ENCODE results near the gene ST3GAL5.
"Not testable (repeated sequence)": the region's sequence is repeated elsewhere in the genome, so short reads cannot be mapped to it uniquely, and the experiment has no call there.

Gene ST3GAL5

DNA sequence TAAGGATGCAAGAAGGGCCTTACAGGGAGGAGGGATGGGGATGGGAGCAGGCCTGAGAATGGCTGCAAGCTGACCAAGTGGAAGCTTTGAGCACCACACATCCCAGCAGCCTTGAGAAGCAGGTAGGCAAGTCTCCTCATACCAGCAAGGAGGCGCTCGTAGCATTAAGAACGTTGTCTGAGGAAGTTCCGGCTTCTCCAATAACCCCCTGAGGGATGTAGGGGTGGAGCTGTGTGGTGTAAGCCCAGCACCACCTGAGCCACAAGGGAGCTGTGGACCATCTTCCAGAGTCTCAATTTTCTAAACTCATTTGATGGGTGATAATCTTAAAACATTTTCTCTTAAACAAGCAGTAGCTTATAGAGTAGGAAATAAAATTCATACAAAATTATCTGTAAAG lies 50.6 kb downstream of the ST3GAL5 start:
- H3K27me3 Mint-ChIP-seq, result no peaks in the 10 kb centered on the region
- DNase-seq (ENCODE audit: low spot score in 2 of 2) (no peak), ATAC-seq (ENCODE audit: low read depth) (no peak)
- H3K27ac Mint-ChIP-seq, result no peak overlapping the region
- H3K9me3 Mint-ChIP-seq, result peaks cover 2% of the 10 kb centered on the region
- H3K4me3 Mint-ChIP-seq, result no peak overlapping the region
- H3K36me3 Mint-ChIP-seq, result peaks cover 15% of the 10 kb centered on the region
- H3K4me1 Mint-ChIP-seq, result peaks cover 17% of the 10 kb centered on the region

- Mint-ChIP-seq H3K4me3 (no peak overlapping the region), H3K36me3 (peaks cover 5% of the 10 kb centered on the region), H3K27me3 (no peaks in the 10 kb centered on the region), H3K4me1 (peaks cover 15% of the 10 kb centered on the region), H3K27ac (no peak overlapping the region), H3K9me3 (peaks cover 2% of the 10 kb centered on the region)
- DNase-seq (ENCODE audit: low spot score in 2 of 2) (no peak), ATAC-seq (ENCODE audit: low read depth) (no peak)
These were observed 54.3 kb downstream of the ST3GAL5 start for GRCh38 chr2:85834466-85834865.

GRCh38 chr2:85831735-85832134 lies 57.1 kb downstream of the ST3GAL5 start:
- ATAC-seq (ENCODE audit: low read depth), result no peak
- H3K27me3 Mint-ChIP-seq, result no peaks in the 10 kb centered on the region
- no peak overlapping the region for H3K4me3 Mint-ChIP-seq
- H3K27ac Mint-ChIP-seq, result no peak overlapping the region
- DNase-seq (ENCODE audit: low spot score in 2 of 2), result no peak
- peaks cover 20% of the 10 kb centered on the region for H3K4me1 Mint-ChIP-seq
- H3K9me3 Mint-ChIP-seq, result peaks cover 2% of the 10 kb centered on the region
- no peaks in the 10 kb centered on the region for H3K36me3 Mint-ChIP-seq

GRCh38 chr2:85830645-85831044 lies 58.1 kb downstream of the ST3GAL5 start:
- H3K9me3 Mint-ChIP-seq, result peaks cover 2% of the 10 kb centered on the region
- DNase-seq (ENCODE audit: low spot score in 2 of 2) (no peak), ATAC-seq (ENCODE audit: low read depth) (no peak)
- peaks cover 20% of the 10 kb centered on the region for H3K4me1 Mint-ChIP-seq
- H3K4me3 Mint-ChIP-seq, result no peak overlapping the region
- no peak overlapping the region for H3K27ac Mint-ChIP-seq
- H3K27me3 Mint-ChIP-seq, result no peaks in the 10 kb centered on the region
- H3K36me3 Mint-ChIP-seq, result no peaks in the 10 kb centered on the region

GRCh38 chr2:85829394-85829793 lies 59.4 kb downstream of the ST3GAL5 start:
- not testable (repeated sequence) for H3K27me3 Mint-ChIP-seq; H3K9me3 Mint-ChIP-seq; DNase-seq (ENCODE audit: low spot score in 2 of 2); H3K27ac Mint-ChIP-seq; ATAC-seq (ENCODE audit: low read depth); H3K4me3 Mint-ChIP-seq; H3K36me3 Mint-ChIP-seq
- H3K4me1 Mint-ChIP-seq, result peaks cover 20% of the 10 kb centered on the region

GRCh38 chr2:85828725-85829124 lies 60.1 kb downstream of the ST3GAL5 start:
- DNase-seq (ENCODE audit: low spot score in 2 of 2), result no peak
- H3K4me1 Mint-ChIP-seq, result peaks cover 20% of the 10 kb centered on the region
- ATAC-seq (ENCODE audit: low read depth), result no peak
- H3K4me3 Mint-ChIP-seq, result no peak overlapping the region
- H3K36me3 Mint-ChIP-seq, result no peaks in the 10 kb centered on the region
- H3K27me3 Mint-ChIP-seq, result no peaks in the 10 kb centered on the region
- H3K27ac Mint-ChIP-seq, result no peak overlapping the region
- H3K9me3 Mint-ChIP-seq, result no peaks in the 10 kb centered on the region

- no peaks in the 10 kb centered on the region for H3K27me3 Mint-ChIP-seq
- ATAC-seq (ENCODE audit: low read depth), result no peak
- peak overlapping the region; percentile 38 for H3K4me3 Mint-ChIP-seq
- peaks cover 20% of the 10 kb centered on the region for H3K4me1 Mint-ChIP-seq
- H3K36me3 Mint-ChIP-seq, result no peaks in the 10 kb centered on the region
- peak overlapping the region; percentile 51 for H3K27ac Mint-ChIP-seq
- no peak for DNase-seq (ENCODE audit: low spot score in 2 of 2)
- H3K9me3 Mint-ChIP-seq, result no peaks in the 10 kb centered on the region
These were observed 60.8 kb downstream of the ST3GAL5 start for GRCh38 chr2:85827879-85828569.

DNA sequence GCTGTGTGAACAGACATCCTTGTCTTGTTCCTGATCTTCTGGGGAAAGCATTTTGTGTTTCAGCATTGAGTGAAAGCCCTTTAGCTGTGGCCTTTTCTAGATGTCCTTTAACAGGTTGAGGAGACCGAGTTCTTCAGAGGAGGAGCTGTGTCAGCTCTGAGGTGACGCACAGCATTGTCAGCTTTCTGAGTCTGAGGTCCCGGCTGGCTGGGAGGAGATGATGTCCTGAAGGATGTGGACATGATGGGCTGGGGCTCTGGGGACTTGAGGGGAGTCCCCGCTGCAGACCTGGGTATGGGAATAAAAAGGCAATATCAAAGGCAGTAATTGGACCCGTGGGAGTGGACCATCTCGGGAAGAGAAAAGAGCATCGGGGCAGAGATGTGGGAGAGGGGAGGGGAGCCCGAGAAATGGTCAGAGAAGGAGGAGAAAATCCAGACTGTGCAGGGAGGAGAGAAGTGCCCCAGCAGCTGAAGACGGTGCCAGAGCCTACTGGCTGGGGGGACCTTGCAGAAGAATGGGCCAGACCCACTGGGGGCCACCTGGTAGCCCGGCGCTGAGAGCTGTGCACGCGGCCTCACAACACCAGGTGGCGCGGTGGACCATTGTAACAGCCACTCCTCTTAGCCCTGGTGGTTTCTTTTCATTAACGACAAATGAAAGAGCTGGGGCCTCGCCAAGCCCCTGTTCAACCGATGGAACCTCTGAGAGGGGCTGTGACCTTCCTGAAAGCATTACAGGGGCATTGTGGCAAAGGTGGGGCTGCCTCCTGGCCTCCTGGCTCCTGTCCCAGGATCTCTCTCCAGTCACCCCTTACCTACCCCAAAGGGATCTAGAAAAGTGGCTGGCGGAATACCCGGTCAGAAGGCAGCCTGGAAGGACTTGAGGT lies 61.6 kb downstream of the ST3GAL5 start:
- Mint-ChIP-seq H3K4me3 (peak overlapping the region; percentile 61), H3K27me3 (no peaks in the 10 kb centered on the region), H3K9me3 (no peaks in the 10 kb centered on the region), H3K27ac (peak overlapping the region; percentile 51), H3K4me1 (peaks cover 20% of the 10 kb centered on the region), H3K36me3 (no peaks in the 10 kb centered on the region)
- DNase-seq (ENCODE audit: low spot score in 2 of 2) (peak; percentile 84 to 91), ATAC-seq (ENCODE audit: low read depth) (peak; percentile 99)

- no peak overlapping the region for H3K4me3 Mint-ChIP-seq
- H3K4me1 Mint-ChIP-seq, result peaks cover 9% of the 10 kb centered on the region
- no peak overlapping the region for H3K27ac Mint-ChIP-seq
- no peak for ATAC-seq (ENCODE audit: low read depth)
- H3K36me3 Mint-ChIP-seq, result no peaks in the 10 kb centered on the region
- H3K27me3 Mint-ChIP-seq, result no peaks in the 10 kb centered on the region
- H3K9me3 Mint-ChIP-seq, result no peaks in the 10 kb centered on the region
- DNase-seq (ENCODE audit: low spot score in 2 of 2), result no peak
These were observed 64.8 kb downstream of the ST3GAL5 start for GRCh38 chr2:85823951-85824350.

GRCh38 chr2:85822766-85823165 lies 66.0 kb downstream of the ST3GAL5 start:
- DNase-seq (ENCODE audit: low spot score in 2 of 2) (no peak), ATAC-seq (ENCODE audit: low read depth) (no peak)
- no peak overlapping the region for H3K4me3 Mint-ChIP-seq
- no peaks in the 10 kb centered on the region for H3K36me3 Mint-ChIP-seq
- H3K27ac Mint-ChIP-seq, result no peak overlapping the region
- peaks cover 3% of the 10 kb centered on the region for H3K27me3 Mint-ChIP-seq
- H3K4me1 Mint-ChIP-seq, result peaks cover 5% of the 10 kb centered on the region
- no peaks in the 10 kb centered on the region for H3K9me3 Mint-ChIP-seq

- Mint-ChIP-seq H3K36me3 (no peaks in the 10 kb centered on the region), H3K4me3 (no peak overlapping the region), H3K4me1 (no peaks in the 10 kb centered on the region), H3K9me3 (no peaks in the 10 kb centered on the region), H3K27me3 (peaks cover 6% of the 10 kb centered on the region), H3K27ac (no peak overlapping the region)
- DNase-seq (ENCODE audit: low spot score in 2 of 2), result no peak
- ATAC-seq (ENCODE audit: low read depth), result no peak
These were observed 68.8 kb downstream of the ST3GAL5 start for GRCh38 chr2:85819811-85820510.

DNA sequence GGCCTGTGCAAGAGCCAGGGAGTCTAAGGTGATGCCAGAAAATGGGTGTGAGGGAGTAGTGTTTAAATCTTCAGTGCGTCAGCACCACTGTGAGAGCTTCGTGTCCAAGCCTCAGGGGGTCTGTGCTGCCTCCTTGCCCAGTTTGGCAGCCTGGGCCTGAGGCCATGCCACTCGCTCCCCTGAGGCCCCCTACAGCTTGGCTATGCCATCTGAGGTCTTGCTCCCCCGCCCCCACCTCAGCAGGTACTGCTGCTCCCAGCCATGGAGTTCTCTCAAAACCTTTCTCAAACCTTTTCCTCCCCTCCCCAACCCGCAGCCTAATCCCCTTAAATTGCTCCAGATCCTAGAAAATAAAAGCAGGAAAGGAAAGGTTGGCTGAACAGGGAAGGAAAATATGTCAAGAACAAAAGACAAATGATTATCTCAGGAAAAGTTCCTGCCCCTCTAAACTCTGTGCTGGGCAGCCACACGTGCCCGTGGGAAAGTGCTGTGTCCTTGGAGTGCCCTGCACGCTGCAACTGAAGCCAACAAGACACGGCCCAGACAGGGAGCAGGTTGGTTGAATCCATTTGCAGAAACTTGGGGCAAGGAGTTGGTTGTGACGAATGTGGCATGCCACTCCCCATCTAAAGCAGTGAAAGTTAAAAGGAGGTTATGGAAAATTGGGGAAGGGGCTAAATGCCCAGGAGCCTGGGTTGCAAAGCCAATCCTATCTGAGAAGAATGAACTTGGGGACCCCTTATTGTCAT lies 73.8 kb downstream of the ST3GAL5 start:
- H3K27me3 Mint-ChIP-seq, result peaks cover 14% of the 10 kb centered on the region
- no peak overlapping the region for H3K27ac Mint-ChIP-seq
- DNase-seq (ENCODE audit: low spot score in 2 of 2) (no peak), ATAC-seq (ENCODE audit: low read depth) (no peak)
- H3K36me3 Mint-ChIP-seq, result no peaks in the 10 kb centered on the region
- peaks cover 6% of the 10 kb centered on the region for H3K4me1 Mint-ChIP-seq
- H3K9me3 Mint-ChIP-seq, result no peaks in the 10 kb centered on the region
- H3K4me3 Mint-ChIP-seq, result no peak overlapping the region

DNA sequence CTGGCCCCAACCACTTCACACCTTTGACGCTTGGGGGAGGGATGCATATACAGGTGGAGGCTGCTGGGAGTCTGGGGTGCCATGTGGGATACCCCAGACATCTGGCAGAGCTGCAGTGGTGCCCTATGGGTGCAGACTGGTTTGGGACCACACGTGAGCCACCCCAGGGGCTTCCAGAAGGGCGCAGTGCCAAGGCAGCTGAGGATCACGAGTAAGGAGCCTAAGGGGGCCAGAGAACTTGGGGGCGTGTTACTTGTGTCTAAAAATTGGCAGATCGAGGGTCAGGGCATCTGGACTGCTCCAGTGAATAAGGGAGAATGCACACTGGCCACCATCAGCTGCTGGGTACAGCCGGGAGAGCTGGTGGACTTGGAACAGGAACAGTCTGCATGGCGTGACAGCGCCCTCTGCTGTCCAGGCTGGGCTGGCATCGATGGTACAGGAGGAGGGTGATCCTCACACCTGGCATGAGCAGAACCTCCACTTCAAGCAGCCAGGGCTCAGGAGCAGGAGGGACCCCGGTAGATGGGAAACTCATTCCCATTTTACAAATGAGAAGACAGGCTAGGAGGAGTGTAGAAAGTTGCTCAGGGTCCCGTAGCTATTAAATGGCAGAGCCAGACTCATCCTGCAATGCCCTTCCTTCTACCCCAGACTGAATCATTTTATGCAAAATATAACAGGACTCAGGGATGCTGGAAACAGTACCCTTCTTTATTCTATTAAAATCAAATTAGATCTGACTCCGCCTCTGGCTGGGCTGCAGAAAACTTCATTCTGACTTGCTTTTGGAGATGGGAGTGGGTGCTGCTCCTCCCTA lies 74.6 kb downstream of the ST3GAL5 start:
- Mint-ChIP-seq H3K36me3 (no peaks in the 10 kb centered on the region), H3K4me3 (no peak overlapping the region), H3K4me1 (peaks cover 6% of the 10 kb centered on the region), H3K9me3 (no peaks in the 10 kb centered on the region), H3K27ac (no peak overlapping the region), H3K27me3 (peaks cover 14% of the 10 kb centered on the region)
- peak; percentile 96 for ATAC-seq (ENCODE audit: low read depth)
- peak; percentile 80 to 82 for DNase-seq (ENCODE audit: low spot score in 2 of 2)

All from memory B cell (primary cell).